OCI-LY7 (cell line): ENCODE data around the gene ZNF484.
"Not testable (repeated sequence)": the region's sequence is repeated elsewhere in the genome, so short reads cannot be mapped to it uniquely, and the experiment has no call there.

Source experiments
- CTCF ChIP-seq: fragments of 200-600 bp; sonication (generic); conservative IDR thresholded peaks from 2 replicates; pipeline ENCODE4 v1.5.1; 2014; ENCODE audit warnings: mild to moderate bottlenecking, antibody characterized with exemption, low read length, moderate library complexity, mixed read lengths
- EZH2phosphoT487 ChIP-seq: fragments of 200-600 bp; sonication (generic); IDR thresholded peaks from 2 replicates; pipeline ENCODE4 v1.6.1; 2018; ENCODE audit warnings: low read depth, borderline replicate concordance, mild to moderate bottlenecking, mixed run types, antibody characterized with exemption, low read length, moderate library complexity, mixed read lengths

GRCh38 chr9:92838411-92838810, 39.4 kb downstream of the ZNF484 start:
- not testable (repeated sequence) for TF ChIP-seq CTCF, EZH2phosphoT487
